ENCODE measurements around the gene JUNB. TPM values are rescaled to one million over a fixed set of nuclear protein-coding genes. Genes with fewer than 3 reads are reported as not detected.
A peak's percentile ranks its signal among the peaks of the same experiment; 100 is the strongest.

Gene JUNB
- polyA plus RNA-seq, 3 donors: 1,279 to 3,167 (median 1,468) TPM

- Histone ChIP-seq H3K4me2 (replicated peaks; ENCODE audit: extremely low read depth, low read length, poor library complexity, severe bottlenecking) (no peak overlapping the region), H3K27ac (ENCODE audit: low read depth in 1 of 2, low read length in 2 of 2) (no peak overlapping the region)
Observed at GRCh38 chr19:12799742-12800465, 8.6 kb downstream of the JUNB start.

GRCh38 chr19:12800466-12800770 is 9.1 kb downstream of the JUNB start:
- no peak overlapping the region for H3K27ac ChIP-seq (ENCODE audit: low read depth in 1 of 2, low read length in 2 of 2)
- H3K9ac ChIP-seq (ENCODE audit: insufficient read depth, low read length, poor library complexity, severe bottlenecking): no peak overlapping the region
- H3K4me2 ChIP-seq (replicated peaks; ENCODE audit: extremely low read depth, low read length, poor library complexity, severe bottlenecking): peak overlapping the region; percentile 80
- Mint-ChIP-seq H3K4me1 (peaks cover 32% of the 10 kb centered on the region), H3K36me3 (peaks cover 8 to 24% of the 10 kb centered on the region in 2 donors), H3K9me3 (peaks cover 0 to 6% (median 2%) of the 10 kb centered on the region in 7 donors), H3K4me3 (peak overlapping the region in 1 of 2 donors; percentile 91), H3K27ac (no peak overlapping the region), H3K27me3 (ENCODE audit: low read depth in 3 of 3) (peaks cover 14 to 31% (median 25%) of the 10 kb centered on the region in 3 donors)
- H3K36me3 ChIP-seq (replicated peaks in 1 of 2; ENCODE audit: control insufficient read depth in 1 of 2, insufficient read depth in 2 of 2, low read length in 2 of 2): no peaks in the 10 kb centered on the region
- peaks cover 30 to 37% of the 10 kb centered on the region in 2 donors for H3K4me1 ChIP-seq (ENCODE audit: control insufficient read depth in 1 of 2, insufficient read depth in 2 of 2, low read length in 2 of 2)
- no peak overlapping the region for H2AFZ ChIP-seq (ENCODE audit: insufficient read depth, low read depth, low read length, poor library complexity, severe bottlenecking)
- WGBS (ENCODE audit: insufficient coverage): no CpG with 5 or more reads among the region's 1 CpG
- H4K20me1 ChIP-seq (ENCODE audit: insufficient read depth, low read length): peaks cover 7% of the 10 kb centered on the region
- peak in 1 of 3 donors; percentile 60 for DNase-seq
- H3K79me2 ChIP-seq (ENCODE audit: insufficient read depth, low read length): no peaks in the 10 kb centered on the region
- no peaks in the 10 kb centered on the region for H3K9me3 ChIP-seq (replicated peaks in 1 of 2; ENCODE audit: control insufficient read depth in 1 of 2, insufficient read depth in 1 of 2, low read length in 2 of 2)
- intact Hi-C loops (cut with micrococcal nuclease): no loop called here
- H3K27me3 ChIP-seq (ENCODE audit: control insufficient read depth in 2 of 2, insufficient read depth in 2 of 2, low read length in 2 of 2): peaks cover 4 to 34% of the 10 kb centered on the region in 2 donors
- H3K4me3 ChIP-seq (replicated peaks in 1 of 3; ENCODE audit: low read depth in 2 of 3, low read length in 3 of 3): peak overlapping the region in 1 of 3 experiments; percentile 81
- no peak for TF ChIP-seq CTCF (IDR thresholded peaks at IDR 0.05)

More at GRCh38 chr19:12799742-12800465, 8.6 kb downstream of the JUNB start:
- intact Hi-C loops (cut with micrococcal nuclease): loop anchor here (5.0 to 10.0 kb wide), 3 partner anchors 38 to 295 kb away; no protein-coding TSS in a partner anchor
- H3K9me3 ChIP-seq (replicated peaks in 1 of 2; ENCODE audit: control insufficient read depth in 1 of 2, insufficient read depth in 1 of 2, low read length in 2 of 2): no peaks in the 10 kb centered on the region
- no peak for DNase-seq
- Mint-ChIP-seq H3K4me1 (peaks cover 36% of the 10 kb centered on the region), H3K27me3 (ENCODE audit: low read depth in 3 of 3) (peaks cover 14 to 31% (median 24%) of the 10 kb centered on the region in 3 donors), H3K36me3 (peaks cover 8 to 24% of the 10 kb centered on the region in 2 donors), H3K27ac (no peak overlapping the region), H3K4me3 (no peak overlapping the region), H3K9me3 (peaks cover 0 to 6% (median 2%) of the 10 kb centered on the region in 7 donors)
- no peaks in the 10 kb centered on the region for H3K36me3 ChIP-seq (replicated peaks in 1 of 2; ENCODE audit: control insufficient read depth in 1 of 2, insufficient read depth in 2 of 2, low read length in 2 of 2)
- no peak overlapping the region for H3K9ac ChIP-seq (ENCODE audit: insufficient read depth, low read length, poor library complexity, severe bottlenecking)
- TF ChIP-seq CTCF (IDR thresholded peaks at IDR 0.05): no peak
- peaks cover 10% of the 10 kb centered on the region for H4K20me1 ChIP-seq (ENCODE audit: insufficient read depth, low read length)
- H3K27me3 ChIP-seq (ENCODE audit: control insufficient read depth in 2 of 2, insufficient read depth in 2 of 2, low read length in 2 of 2): peaks cover 4 to 34% of the 10 kb centered on the region in 2 donors
- peaks cover 35 to 42% of the 10 kb centered on the region in 2 donors for H3K4me1 ChIP-seq (ENCODE audit: control insufficient read depth in 1 of 2, insufficient read depth in 2 of 2, low read length in 2 of 2)
- H2AFZ ChIP-seq (ENCODE audit: insufficient read depth, low read depth, low read length, poor library complexity, severe bottlenecking): no peak overlapping the region
- over 99% methylated on average over 13 of the region's 18 CpGs for WGBS (ENCODE audit: insufficient coverage)
- H3K4me3 ChIP-seq (replicated peaks in 1 of 3; ENCODE audit: low read depth in 2 of 3, low read length in 3 of 3): no peak overlapping the region
- peaks cover 3% of the 10 kb centered on the region for H3K79me2 ChIP-seq (ENCODE audit: insufficient read depth, low read length)
